PC-3 (cell line): ENCODE data around the gene SUSD3. TPM values are rescaled to one million over a fixed set of nuclear protein-coding genes. Genes with fewer than 3 reads are reported as not detected.

Experiments used
- ATAC-seq: fragments of 200-7000 bp; cut with Tn5 transposase; 2 replicates; pipeline ENCODE4 v1.9.1; 2020; ENCODE audit warnings: mild to moderate bottlenecking, moderate library complexity
- BruUV-seq: library from RNA; stranded (reverse); fragments of 400-500 nt; replicated peaks from 2 replicates; lab custom pipeline; 2021; lab: Mats Ljungman, UMichigan
- CTCF ChIA-PET: fragments of 300-600 bp; sonication (Branson Sonifier 250); formaldehyde crosslinking; loops from one replicate; lab custom pipeline; 2022; ENCODE audit warnings: antibody characterized with exemption; lab: Charles Lee
- POLR2A ChIA-PET: fragments of 300-600 bp; sonication (Branson Sonifier 250); formaldehyde crosslinking; loops from one replicate; lab custom pipeline; 2022; ENCODE audit warnings: antibody characterized with exemption; ENCODE audit not compliant: unreplicated experiment; lab: Charles Lee
- DNase-seq: peaks from one replicate; pipeline ENCODE4 v3.0.0-alpha.2; 2015
- H2AFZ ChIP-seq: fragments of 300-600 bp; sonication (generic); 2 replicates; pipeline ENCODE4 v1.6.0; 2016; ENCODE audit warnings: antibody characterized with exemption, low read length
- H3F3A ChIP-seq: fragments of 300-600 bp; sonication (generic); one replicate; pipeline ENCODE4 v1.6.0; 2017; ENCODE audit warnings: antibody characterized with exemption, low read length, control low read depth, mild to moderate bottlenecking; ENCODE audit not compliant: unreplicated experiment
- H3K27ac ChIP-seq: fragments of 300-600 bp; sonication (generic); 2 replicates; pipeline ENCODE4 v1.5.1; 2016; ENCODE audit warnings: mild to moderate bottlenecking, low read length
- H3K27me3 ChIP-seq: fragments of 300-600 bp; sonication (generic); 2 replicates; pipeline ENCODE4 v1.6.1; 2016; ENCODE audit warnings: low read length, mixed read lengths
- H3K36me3 ChIP-seq: fragments of 300-600 bp; sonication (generic); 2 replicates; pipeline ENCODE4 v1.6.1; 2016; ENCODE audit warnings: low read depth, mixed run types, low read length, mixed read lengths
- H3K4me1 ChIP-seq: fragments of 300-600 bp; sonication (generic); 2 replicates; pipeline ENCODE4 v1.5.1; 2016; ENCODE audit warnings: low read length; ENCODE audit not compliant: insufficient read depth
- H3K4me2 ChIP-seq: fragments of 300-600 bp; sonication (generic); 2 replicates; pipeline ENCODE4 v1.6.0; 2016; ENCODE audit warnings: low read length
- H3K4me3 ChIP-seq: fragments of 300-600 bp; sonication (generic); 2 replicates; pipeline ENCODE4 v1.5.1; 2016; ENCODE audit warnings: mild to moderate bottlenecking, low read length, mixed read lengths
- H3K79me2 ChIP-seq: fragments of 300-600 bp; sonication (generic); 2 replicates; pipeline ENCODE4 v1.6.1; 2017; ENCODE audit warnings: low read length, mixed read lengths
- H3K9ac ChIP-seq: fragments of 300-600 bp; sonication (generic); 2 replicates; pipeline ENCODE4 v1.6.0; 2016; ENCODE audit warnings: mild to moderate bottlenecking, low read length
- H3K9me2 ChIP-seq: fragments of 300-600 bp; sonication (generic); replicated peaks from 2 replicates; pipeline ENCODE4 v1.6.1; 2016; ENCODE audit warnings: mixed run types, low read length, mixed read lengths
- H3K9me3 ChIP-seq: fragments of 300-600 bp; sonication (generic); 2 replicates; pipeline ENCODE4 v1.6.1; 2016; ENCODE audit warnings: low read length, mixed read lengths
- H4K20me1 ChIP-seq: fragments of 300-600 bp; sonication (generic); 2 replicates; pipeline ENCODE4 v1.6.1; 2016; ENCODE audit warnings: low read length, mixed read lengths
- EZH2 ChIP-seq: fragments of 300-600 bp; sonication (generic); IDR thresholded peaks from one replicate; pipeline ENCODE4 v1.6.1; 2017; ENCODE audit warnings: antibody characterized with exemption, mild to moderate bottlenecking, low read length; ENCODE audit not compliant: unreplicated experiment
- EZH2phosphoT487 ChIP-seq: fragments of 300-600 bp; sonication (generic); IDR thresholded peaks from 2 replicates; pipeline ENCODE4 v1.6.1; 2018; ENCODE audit warnings: mild to moderate bottlenecking, antibody characterized with exemption, low read length, borderline replicate concordance
- intact Hi-C: fragments of 100-400 bp; cut with micrococcal nuclease; formaldehyde crosslinking; loops from 2 replicates; pipeline ENCODE4 v1.9.0; 2023
- total RNA-seq: library from RNA; depleted of rRNA; stranded (reverse); fragments of >200 nt; gene quantifications from 2 replicates; pipeline ENCODE4 v1.2.3, GENCODE V29; 2014
- TF ChIP-seq, protein P1 (sequence below): fragments of 300-600 bp; sonication (generic); conservative IDR thresholded peaks from 2 replicates; pipeline ENCODE4 v1.5.1; 2017; ENCODE audit warnings: antibody characterized with exemption, low read depth, mild to moderate bottlenecking, low read length

Gene SUSD3
- total RNA-seq, 1 experiment from 2014 or later: 13.4 TPM

DNA sequence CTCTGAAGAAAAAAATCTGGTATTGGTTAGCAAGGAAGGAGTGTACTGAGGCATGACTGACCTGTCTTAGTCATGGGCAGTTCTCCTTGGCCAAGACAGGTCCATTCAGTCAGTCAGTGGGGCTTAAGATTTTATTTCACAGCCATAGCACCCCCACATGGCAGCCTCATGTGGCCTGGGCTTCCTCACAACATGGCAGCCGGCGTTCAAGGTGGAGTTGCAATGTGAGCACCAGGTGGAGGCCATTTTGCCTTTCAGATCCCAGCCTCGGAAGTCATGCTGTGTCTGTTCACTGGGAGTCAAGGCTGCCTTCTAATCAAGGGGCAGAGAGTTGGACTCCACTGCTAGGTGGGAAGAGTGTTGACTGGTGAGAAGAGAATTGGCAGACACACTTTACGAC is 27.2 kb downstream of the SUSD3 start:
- no peak overlapping the region for H3K4me2 ChIP-seq
- POLR2A ChIA-PET: interaction anchor here (0.6 kb wide), 1 partner anchor 52 kb away, joined by 3 read pairs; no protein-coding TSS in a partner anchor
- H3K4me1 ChIP-seq: no peaks in the 10 kb centered on the region
- H3K4me3 ChIP-seq: no peak overlapping the region
- H3K27ac ChIP-seq: no peak overlapping the region
- no peak overlapping the region for H2AFZ ChIP-seq
- H3F3A ChIP-seq: no peaks in the 10 kb centered on the region
- no peaks in the 10 kb centered on the region for H4K20me1 ChIP-seq
- no TSS peak for BruUV-seq
- H3K9ac ChIP-seq: no peak overlapping the region
- DNase-seq: no peak
- ATAC-seq: no peak
- H3K27me3 ChIP-seq: no peaks in the 10 kb centered on the region
- CTCF ChIA-PET: no interaction called here
- H3K79me2 ChIP-seq: no peaks in the 10 kb centered on the region
- no peaks in the 10 kb centered on the region for H3K9me2 ChIP-seq
- intact Hi-C loops: no loop called here
- no peaks in the 10 kb centered on the region for H3K36me3 ChIP-seq
- TF ChIP-seq EZH2phosphoT487 (no peak), EZH2 (no peak)
- TF ChIP-seq, protein P1, sequence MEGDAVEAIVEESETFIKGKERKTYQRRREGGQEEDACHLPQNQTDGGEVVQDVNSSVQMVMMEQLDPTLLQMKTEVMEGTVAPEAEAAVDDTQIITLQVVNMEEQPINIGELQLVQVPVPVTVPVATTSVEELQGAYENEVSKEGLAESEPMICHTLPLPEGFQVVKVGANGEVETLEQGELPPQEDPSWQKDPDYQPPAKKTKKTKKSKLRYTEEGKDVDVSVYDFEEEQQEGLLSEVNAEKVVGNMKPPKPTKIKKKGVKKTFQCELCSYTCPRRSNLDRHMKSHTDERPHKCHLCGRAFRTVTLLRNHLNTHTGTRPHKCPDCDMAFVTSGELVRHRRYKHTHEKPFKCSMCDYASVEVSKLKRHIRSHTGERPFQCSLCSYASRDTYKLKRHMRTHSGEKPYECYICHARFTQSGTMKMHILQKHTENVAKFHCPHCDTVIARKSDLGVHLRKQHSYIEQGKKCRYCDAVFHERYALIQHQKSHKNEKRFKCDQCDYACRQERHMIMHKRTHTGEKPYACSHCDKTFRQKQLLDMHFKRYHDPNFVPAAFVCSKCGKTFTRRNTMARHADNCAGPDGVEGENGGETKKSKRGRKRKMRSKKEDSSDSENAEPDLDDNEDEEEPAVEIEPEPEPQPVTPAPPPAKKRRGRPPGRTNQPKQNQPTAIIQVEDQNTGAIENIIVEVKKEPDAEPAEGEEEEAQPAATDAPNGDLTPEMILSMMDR: no peak
- 0 out of 2 replicates have a peak, but pooled peaks cover 3% of the 10 kb centered on the region for H3K9me3 ChIP-seq

GRCh38 chr9:93086447-93087224 is 28.1 kb downstream of the SUSD3 start:
- ChIA-PET POLR2A (no interaction called here), CTCF (no interaction called here)
- no peak for DNase-seq
- intact Hi-C loops: no loop called here
- TF ChIP-seq, protein P1: no peak
- TF ChIP-seq EZH2phosphoT487 (no peak), EZH2 (no peak)
- Histone ChIP-seq H3K4me1 (no peaks in the 10 kb centered on the region), H3K27ac (no peak overlapping the region), H3K4me2 (no peak overlapping the region), H3K27me3 (no peaks in the 10 kb centered on the region), H3K36me3 (no peaks in the 10 kb centered on the region), H4K20me1 (no peaks in the 10 kb centered on the region), H3K79me2 (no peaks in the 10 kb centered on the region), H2AFZ (no peak overlapping the region), H3K9me3 (0 out of 2 replicates have a peak, but pooled peaks cover 3% of the 10 kb centered on the region), H3K9me2 (no peaks in the 10 kb centered on the region), H3F3A (no peaks in the 10 kb centered on the region), H3K9ac (no peak overlapping the region), H3K4me3 (no peak overlapping the region)
- BruUV-seq: no TSS peak
- no peak for ATAC-seq
